GM23338 (cell line): ENCODE measurements around the gene CSTF1. TPM values are rescaled to one million over a fixed set of nuclear protein-coding genes. Genes with fewer than 3 reads are reported as not detected.

Source experiments
- ATAC-seq: fragments of 200-7000 bp; cut with Tn5 transposase; 3 replicates; pipeline ENCODE4 v1.9.1; 2020
- DNase-seq: peaks from one replicate; pipeline ENCODE4 v3.0.0-alpha.2; 2015; ENCODE audit warnings: low spot score
- H2AFZ ChIP-seq: fragments of 200-600 bp; sonication (generic); 2 replicates; pipeline ENCODE4 v1.8.0; 2016; ENCODE audit warnings: antibody characterized with exemption, mild to moderate bottlenecking, moderate library complexity
- H3F3A ChIP-seq: fragments of 200-600 bp; sonication (generic); replicated peaks from 2 replicates; pipeline ENCODE4 v1.8.0; 2017; ENCODE audit warnings: antibody characterized with exemption, mixed run types, low read depth
- H3K27ac ChIP-seq: fragments of 200-600 bp; sonication (generic); 2 replicates; pipeline ENCODE4 v1.6.1; 2016; ENCODE audit warnings: low read depth
- H3K27me3 ChIP-seq: fragments of 200-600 bp; sonication (generic); 2 replicates; pipeline ENCODE4 v1.8.0; 2016; ENCODE audit warnings: mild to moderate bottlenecking, mixed run types, moderate library complexity; ENCODE audit not compliant: insufficient read depth
- H3K36me3 ChIP-seq: fragments of 200-600 bp; sonication (generic); 2 replicates; pipeline ENCODE4 v1.8.0; 2016; ENCODE audit warnings: mild to moderate bottlenecking; ENCODE audit not compliant: insufficient read depth
- H3K4me1 ChIP-seq: fragments of 200-600 bp; sonication (generic); 2 replicates; pipeline ENCODE4 v1.8.0; 2016; ENCODE audit warnings: mild to moderate bottlenecking, moderate library complexity; ENCODE audit not compliant: insufficient read depth
- H3K4me2 ChIP-seq: fragments of 200-600 bp; sonication (generic); 2 replicates; pipeline ENCODE4 v1.7.1; 2017; ENCODE audit warnings: mixed run types
- H3K4me3 ChIP-seq: fragments of 200-600 bp; sonication (generic); 2 replicates; pipeline ENCODE4 v1.6.1; 2016; ENCODE audit warnings: mixed run types
- H3K79me2 ChIP-seq: fragments of 200-600 bp; sonication (generic); replicated peaks from 2 replicates; pipeline ENCODE4 v1.8.0; 2017; ENCODE audit warnings: mild to moderate bottlenecking; ENCODE audit not compliant: insufficient read depth
- H3K9me2 ChIP-seq: fragments of 200-600 bp; sonication (generic); 2 replicates; pipeline ENCODE4 v1.8.0; 2017; ENCODE audit not compliant: insufficient read depth
- H4K20me1 ChIP-seq: fragments of 200-600 bp; sonication (generic); replicated peaks from 2 replicates; pipeline ENCODE4 v1.8.0; 2017; ENCODE audit warnings: mild to moderate bottlenecking; ENCODE audit not compliant: insufficient read depth
- H3K27ac Mint-ChIP-seq: 2 replicates; pipeline ENCODE4 v1.8.0; 2020; ENCODE audit warnings: inconsistent platforms, mild to moderate bottlenecking, moderate library complexity, mixed read lengths
- H3K27me3 Mint-ChIP-seq: 3 replicates; pipeline ENCODE4 v1.8.0; 2022; ENCODE audit warnings: low read depth, mild to moderate bottlenecking, moderate library complexity, mixed read lengths, inconsistent platforms; ENCODE audit not compliant: insufficient read depth, poor library complexity
- H3K36me3 Mint-ChIP-seq: 3 replicates; pipeline ENCODE4 v1.8.0; 2021; ENCODE audit warnings: low read depth, mild to moderate bottlenecking, inconsistent platforms, moderate library complexity, mixed read lengths
- H3K4me1 Mint-ChIP-seq: 3 replicates; pipeline ENCODE4 v1.8.0; 2020; ENCODE audit warnings: mild to moderate bottlenecking, inconsistent platforms, mixed read lengths
- H3K4me3 Mint-ChIP-seq: 3 replicates; pipeline ENCODE4 v1.8.0; 2021; ENCODE audit warnings: moderate library complexity, mild to moderate bottlenecking, inconsistent platforms, mixed read lengths
- H3K9me3 Mint-ChIP-seq: 3 replicates; pipeline ENCODE4 v1.8.0; 2020; ENCODE audit warnings: moderate library complexity, mild to moderate bottlenecking, inconsistent platforms, mixed read lengths
- ETS1 ChIP-seq: IDR thresholded peaks from 2 replicates; pipeline ENCODE4 v1.6.1; 2016; ENCODE audit warnings: antibody characterized with exemption
- EZH2 ChIP-seq: fragments of 200-600 bp; sonication (generic); IDR thresholded peaks from one replicate; pipeline ENCODE4 v1.8.0; 2017; ENCODE audit warnings: antibody characterized with exemption, mild to moderate bottlenecking, low read depth; ENCODE audit not compliant: unreplicated experiment
- POLR2AphosphoS5 ChIP-seq: IDR thresholded peaks from 2 replicates; pipeline ENCODE4 v1.6.1; 2016; ENCODE audit warnings: antibody characterized with exemption, low read depth
- STAT1 ChIP-seq: IDR thresholded peaks from one replicate; pipeline ENCODE4 v1.6.1; 2016; ENCODE audit warnings: antibody characterized with exemption; ENCODE audit not compliant: unreplicated experiment
- ZNF331 ChIP-seq: fragments of 250-450 bp; sonication (Bioruptor Pico); IDR thresholded peaks from 2 replicates; pipeline ENCODE4 v1.5.0; 2020; ENCODE audit warnings: low read depth, mild to moderate bottlenecking, moderate library complexity
- polyA plus RNA-seq: library from polyadenylated mRNA; unstranded; fragments of >200 nt; fragmentation: Nextera tagmentation; extraction: Ambion mirVana; gene quantifications from 2 replicates; pipeline ENCODE4 v1.2.1, GENCODE V29; 2016
- total RNA-seq: library from RNA; depleted of rRNA; stranded (reverse); fragments of >200 nt; shearing (Covaris generic); gene quantifications from 2 replicates; pipeline ENCODE4 v1.2.3, GENCODE V29; 2014
- TF ChIP-seq, protein P1 (sequence below), 2 experiments: fragments of 200-600 bp in 1 of 2; sonication (generic) in 1 of 2; conservative IDR thresholded peaks; 2 replicates each; pipeline versions ENCODE4 v1.5.1 to v1.6.1; 2016 to 2017; ENCODE audit warnings: antibody characterized with exemption in 2 of 2, low read depth in 2 of 2, mild to moderate bottlenecking in 2 of 2, moderate library complexity in 1 of 2
- TF ChIP-seq, protein P2 (sequence below): fragments of 250-450 bp; sonication (Bioruptor Pico); IDR thresholded peaks from 2 replicates; pipeline ENCODE4 v1.5.0; 2020; ENCODE audit warnings: mild to moderate bottlenecking, moderate library complexity
- TF ChIP-seq, protein P3 (sequence below): IDR thresholded peaks from one replicate; pipeline ENCODE4 v1.6.1; 2018; ENCODE audit warnings: antibody characterized with exemption; ENCODE audit not compliant: unreplicated experiment

The CSTF1 gene
- total and polyA plus RNA-seq, 2 experiments from 2014 or later = 21.5 to 62.3 TPM

DNA sequence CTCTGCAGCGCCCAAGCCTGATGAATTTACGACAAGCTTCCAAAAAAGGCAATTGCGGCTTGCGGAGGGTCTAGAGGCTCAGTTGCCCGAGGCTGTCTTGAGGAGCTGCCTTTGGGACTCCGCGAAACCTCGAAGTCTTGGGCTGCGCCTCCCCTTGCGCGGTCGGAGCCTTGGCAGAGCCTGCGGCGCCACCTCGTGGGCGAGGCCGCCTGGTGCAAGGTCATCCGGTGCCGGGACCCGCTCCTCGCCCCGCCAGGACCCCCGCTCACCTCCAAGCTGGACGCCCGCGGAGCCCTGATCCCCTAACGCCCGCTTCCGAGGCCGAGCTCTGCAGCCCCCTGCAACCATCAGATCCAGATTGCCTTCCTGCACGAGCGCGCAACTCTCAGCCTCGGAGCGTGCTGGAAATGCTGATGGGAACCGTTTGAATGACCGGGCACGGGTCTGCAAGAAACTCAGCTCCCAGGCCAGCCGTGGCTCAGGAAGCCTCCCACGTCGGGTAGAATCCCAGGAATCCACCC is 48.5 kb upstream of the CSTF1 start:
- Histone ChIP-seq H3K4me2 (peak overlapping the region; percentile 72), H3K9me2 (no peaks in the 10 kb centered on the region), H3K27me3 (peaks cover 58% of the 10 kb centered on the region), H2AFZ (peak overlapping the region; percentile 56; the same call in 1 of the 2 replicates), H3K79me2 (no peaks in the 10 kb centered on the region), H4K20me1 (no peaks in the 10 kb centered on the region), H3K4me3 (peak overlapping the region; percentile 47), H3K36me3 (no peaks in the 10 kb centered on the region), H3K4me1 (peaks cover 14% of the 10 kb centered on the region), H3F3A (no peaks in the 10 kb centered on the region), H3K27ac (no peak overlapping the region)
- H3K27me3 Mint-ChIP-seq = peaks cover 31% of the 10 kb centered on the region
- no peak overlapping the region for H3K27ac Mint-ChIP-seq
- H3K9me3 Mint-ChIP-seq = peaks cover 34% of the 10 kb centered on the region
- DNase-seq (peak; percentile 84), ATAC-seq (peak; percentile 99)
- H3K4me1 Mint-ChIP-seq = peaks cover 16% of the 10 kb centered on the region
- peak overlapping the region; percentile 59; the same call in 2 of the 3 replicates for H3K4me3 Mint-ChIP-seq
- H3K36me3 Mint-ChIP-seq = peaks cover 8% of the 10 kb centered on the region; the same call in 2 of the 3 replicates
- TF ChIP-seq EZH2 = no peak
- TF ChIP-seq, protein P1, sequence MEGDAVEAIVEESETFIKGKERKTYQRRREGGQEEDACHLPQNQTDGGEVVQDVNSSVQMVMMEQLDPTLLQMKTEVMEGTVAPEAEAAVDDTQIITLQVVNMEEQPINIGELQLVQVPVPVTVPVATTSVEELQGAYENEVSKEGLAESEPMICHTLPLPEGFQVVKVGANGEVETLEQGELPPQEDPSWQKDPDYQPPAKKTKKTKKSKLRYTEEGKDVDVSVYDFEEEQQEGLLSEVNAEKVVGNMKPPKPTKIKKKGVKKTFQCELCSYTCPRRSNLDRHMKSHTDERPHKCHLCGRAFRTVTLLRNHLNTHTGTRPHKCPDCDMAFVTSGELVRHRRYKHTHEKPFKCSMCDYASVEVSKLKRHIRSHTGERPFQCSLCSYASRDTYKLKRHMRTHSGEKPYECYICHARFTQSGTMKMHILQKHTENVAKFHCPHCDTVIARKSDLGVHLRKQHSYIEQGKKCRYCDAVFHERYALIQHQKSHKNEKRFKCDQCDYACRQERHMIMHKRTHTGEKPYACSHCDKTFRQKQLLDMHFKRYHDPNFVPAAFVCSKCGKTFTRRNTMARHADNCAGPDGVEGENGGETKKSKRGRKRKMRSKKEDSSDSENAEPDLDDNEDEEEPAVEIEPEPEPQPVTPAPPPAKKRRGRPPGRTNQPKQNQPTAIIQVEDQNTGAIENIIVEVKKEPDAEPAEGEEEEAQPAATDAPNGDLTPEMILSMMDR (conservative IDR thresholded peaks at IDR 0.05; ENCODE audit: low read depth in 2 of 2) = peak; percentile 66 to 82

DNA sequence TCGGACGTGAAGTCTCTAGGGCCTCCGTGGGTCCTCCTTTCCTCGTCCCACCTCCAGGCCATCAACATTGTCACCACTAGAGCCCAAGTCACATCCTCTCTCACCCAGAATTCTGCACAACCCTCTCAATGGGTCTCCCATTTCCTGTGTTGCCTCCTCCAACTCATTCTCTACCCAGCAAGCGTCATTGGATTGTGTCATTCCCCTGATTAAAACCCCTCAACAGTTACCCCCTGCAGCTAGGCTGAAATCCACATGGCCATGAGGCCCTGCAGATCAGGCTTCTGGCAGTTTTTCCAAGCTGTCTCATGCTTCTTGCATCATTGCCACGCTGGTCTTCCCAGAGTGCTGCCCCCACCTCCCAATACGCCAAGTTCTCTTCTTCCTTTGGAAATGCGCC is 46.5 kb upstream of the CSTF1 start:
- Mint-ChIP-seq H3K9me3 (peaks cover 14% of the 10 kb centered on the region), H3K27ac (no peak overlapping the region), H3K36me3 (no peaks in the 10 kb centered on the region), H3K4me1 (peaks cover 16% of the 10 kb centered on the region), H3K27me3 (peaks cover 35% of the 10 kb centered on the region), H3K4me3 (no peak overlapping the region)
- DNase-seq (no peak), ATAC-seq (no peak)
- Histone ChIP-seq H3K9me2 (no peaks in the 10 kb centered on the region), H3K4me1 (peaks cover 16% of the 10 kb centered on the region), H4K20me1 (no peaks in the 10 kb centered on the region), H3F3A (no peaks in the 10 kb centered on the region), H3K27me3 (peaks cover 73% of the 10 kb centered on the region), H3K79me2 (no peaks in the 10 kb centered on the region), H3K36me3 (no peaks in the 10 kb centered on the region), H3K4me3 (no peak overlapping the region), H3K27ac (no peak overlapping the region), H2AFZ (no peak overlapping the region), H3K4me2 (no peak overlapping the region)
- TF ChIP-seq STAT1 (no peak), ZNF331 (CRISPR knock-in tag) (no peak), ETS1 (no peak), POLR2AphosphoS5 (no peak)
- TF ChIP-seq, protein P2, sequence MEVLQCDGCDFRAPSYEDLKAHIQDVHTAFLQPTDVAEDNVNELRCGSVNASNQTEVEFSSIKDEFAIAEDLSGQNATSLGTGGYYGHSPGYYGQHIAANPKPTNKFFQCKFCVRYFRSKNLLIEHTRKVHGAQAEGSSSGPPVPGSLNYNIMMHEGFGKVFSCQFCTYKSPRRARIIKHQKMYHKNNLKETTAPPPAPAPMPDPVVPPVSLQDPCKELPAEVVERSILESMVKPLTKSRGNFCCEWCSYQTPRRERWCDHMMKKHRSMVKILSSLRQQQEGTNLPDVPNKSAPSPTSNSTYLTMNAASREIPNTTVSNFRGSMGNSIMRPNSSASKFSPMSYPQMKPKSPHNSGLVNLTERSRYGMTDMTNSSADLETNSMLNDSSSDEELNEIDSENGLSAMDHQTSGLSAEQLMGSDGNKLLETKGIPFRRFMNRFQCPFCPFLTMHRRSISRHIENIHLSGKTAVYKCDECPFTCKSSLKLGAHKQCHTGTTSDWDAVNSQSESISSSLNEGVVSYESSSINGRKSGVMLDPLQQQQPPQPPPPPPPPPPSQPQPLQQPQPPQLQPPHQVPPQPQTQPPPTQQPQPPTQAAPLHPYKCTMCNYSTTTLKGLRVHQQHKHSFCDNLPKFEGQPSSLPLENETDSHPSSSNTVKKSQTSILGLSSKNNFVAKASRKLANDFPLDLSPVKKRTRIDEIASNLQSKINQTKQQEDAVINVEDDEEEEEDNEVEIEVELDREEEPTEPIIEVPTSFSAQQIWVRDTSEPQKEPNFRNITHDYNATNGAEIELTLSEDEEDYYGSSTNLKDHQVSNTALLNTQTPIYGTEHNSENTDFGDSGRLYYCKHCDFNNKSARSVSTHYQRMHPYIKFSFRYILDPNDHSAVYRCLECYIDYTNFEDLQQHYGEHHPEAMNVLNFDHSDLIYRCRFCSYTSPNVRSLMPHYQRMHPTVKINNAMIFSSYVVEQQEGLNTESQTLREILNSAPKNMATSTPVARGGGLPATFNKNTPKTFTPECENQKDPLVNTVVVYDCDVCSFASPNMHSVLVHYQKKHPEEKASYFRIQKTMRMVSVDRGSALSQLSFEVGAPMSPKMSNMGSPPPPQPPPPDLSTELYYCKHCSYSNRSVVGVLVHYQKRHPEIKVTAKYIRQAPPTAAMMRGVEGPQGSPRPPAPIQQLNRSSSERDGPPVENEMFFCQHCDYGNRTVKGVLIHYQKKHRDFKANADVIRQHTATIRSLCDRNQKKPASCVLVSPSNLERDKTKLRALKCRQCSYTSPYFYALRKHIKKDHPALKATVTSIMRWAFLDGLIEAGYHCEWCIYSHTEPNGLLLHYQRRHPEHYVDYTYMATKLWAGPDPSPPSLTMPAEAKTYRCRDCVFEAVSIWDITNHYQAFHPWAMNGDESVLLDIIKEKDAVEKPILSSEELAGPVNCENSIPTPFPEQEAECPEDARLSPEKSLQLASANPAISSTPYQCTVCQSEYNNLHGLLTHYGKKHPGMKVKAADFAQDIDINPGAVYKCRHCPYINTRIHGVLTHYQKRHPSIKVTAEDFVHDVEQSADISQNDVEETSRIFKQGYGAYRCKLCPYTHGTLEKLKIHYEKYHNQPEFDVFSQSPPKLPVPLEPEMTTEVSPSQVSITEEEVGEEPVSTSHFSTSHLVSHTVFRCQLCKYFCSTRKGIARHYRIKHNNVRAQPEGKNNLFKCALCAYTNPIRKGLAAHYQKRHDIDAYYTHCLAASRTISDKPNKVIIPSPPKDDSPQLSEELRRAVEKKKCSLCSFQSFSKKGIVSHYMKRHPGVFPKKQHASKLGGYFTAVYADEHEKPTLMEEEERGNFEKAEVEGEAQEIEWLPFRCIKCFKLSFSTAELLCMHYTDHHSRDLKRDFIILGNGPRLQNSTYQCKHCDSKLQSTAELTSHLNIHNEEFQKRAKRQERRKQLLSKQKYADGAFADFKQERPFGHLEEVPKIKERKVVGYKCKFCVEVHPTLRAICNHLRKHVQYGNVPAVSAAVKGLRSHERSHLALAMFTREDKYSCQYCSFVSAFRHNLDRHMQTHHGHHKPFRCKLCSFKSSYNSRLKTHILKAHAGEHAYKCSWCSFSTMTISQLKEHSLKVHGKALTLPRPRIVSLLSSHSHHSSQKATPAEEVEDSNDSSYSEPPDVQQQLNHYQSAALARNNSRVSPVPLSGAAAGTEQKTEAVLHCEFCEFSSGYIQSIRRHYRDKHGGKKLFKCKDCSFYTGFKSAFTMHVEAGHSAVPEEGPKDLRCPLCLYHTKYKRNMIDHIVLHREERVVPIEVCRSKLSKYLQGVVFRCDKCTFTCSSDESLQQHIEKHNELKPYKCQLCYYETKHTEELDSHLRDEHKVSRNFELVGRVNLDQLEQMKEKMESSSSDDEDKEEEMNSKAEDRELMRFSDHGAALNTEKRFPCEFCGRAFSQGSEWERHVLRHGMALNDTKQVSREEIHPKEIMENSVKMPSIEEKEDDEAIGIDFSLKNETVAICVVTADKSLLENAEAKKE (CRISPR knock-in tag) = no peak
- TF ChIP-seq, protein P3, sequence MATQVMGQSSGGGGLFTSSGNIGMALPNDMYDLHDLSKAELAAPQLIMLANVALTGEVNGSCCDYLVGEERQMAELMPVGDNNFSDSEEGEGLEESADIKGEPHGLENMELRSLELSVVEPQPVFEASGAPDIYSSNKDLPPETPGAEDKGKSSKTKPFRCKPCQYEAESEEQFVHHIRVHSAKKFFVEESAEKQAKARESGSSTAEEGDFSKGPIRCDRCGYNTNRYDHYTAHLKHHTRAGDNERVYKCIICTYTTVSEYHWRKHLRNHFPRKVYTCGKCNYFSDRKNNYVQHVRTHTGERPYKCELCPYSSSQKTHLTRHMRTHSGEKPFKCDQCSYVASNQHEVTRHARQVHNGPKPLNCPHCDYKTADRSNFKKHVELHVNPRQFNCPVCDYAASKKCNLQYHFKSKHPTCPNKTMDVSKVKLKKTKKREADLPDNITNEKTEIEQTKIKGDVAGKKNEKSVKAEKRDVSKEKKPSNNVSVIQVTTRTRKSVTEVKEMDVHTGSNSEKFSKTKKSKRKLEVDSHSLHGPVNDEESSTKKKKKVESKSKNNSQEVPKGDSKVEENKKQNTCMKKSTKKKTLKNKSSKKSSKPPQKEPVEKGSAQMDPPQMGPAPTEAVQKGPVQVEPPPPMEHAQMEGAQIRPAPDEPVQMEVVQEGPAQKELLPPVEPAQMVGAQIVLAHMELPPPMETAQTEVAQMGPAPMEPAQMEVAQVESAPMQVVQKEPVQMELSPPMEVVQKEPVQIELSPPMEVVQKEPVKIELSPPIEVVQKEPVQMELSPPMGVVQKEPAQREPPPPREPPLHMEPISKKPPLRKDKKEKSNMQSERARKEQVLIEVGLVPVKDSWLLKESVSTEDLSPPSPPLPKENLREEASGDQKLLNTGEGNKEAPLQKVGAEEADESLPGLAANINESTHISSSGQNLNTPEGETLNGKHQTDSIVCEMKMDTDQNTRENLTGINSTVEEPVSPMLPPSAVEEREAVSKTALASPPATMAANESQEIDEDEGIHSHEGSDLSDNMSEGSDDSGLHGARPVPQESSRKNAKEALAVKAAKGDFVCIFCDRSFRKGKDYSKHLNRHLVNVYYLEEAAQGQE = no peak
